Fibroblast of mammary gland (primary cell): ENCODE data around the gene CCDC134.

ENCODE experiments used
- DNase-seq: peaks from one replicate; pipeline ENCODE4 v3.0.0-alpha.2; 2010; ENCODE audit warnings: low read depth
- H3K4me3 ChIP-seq: 2 replicates; pipeline ENCODE4 v1.5.1; 2011; ENCODE audit warnings: low read depth, mild to moderate bottlenecking, low read length, moderate library complexity; ENCODE audit not compliant: control insufficient read depth
- TF ChIP-seq, protein P1 (sequence below): conservative IDR thresholded peaks from 2 replicates; pipeline ENCODE4 v1.5.1; 2011; ENCODE audit warnings: low read depth, low read length, inconsistent platforms; ENCODE audit not compliant: control insufficient read depth, insufficient read depth

Gene CCDC134

DNA sequence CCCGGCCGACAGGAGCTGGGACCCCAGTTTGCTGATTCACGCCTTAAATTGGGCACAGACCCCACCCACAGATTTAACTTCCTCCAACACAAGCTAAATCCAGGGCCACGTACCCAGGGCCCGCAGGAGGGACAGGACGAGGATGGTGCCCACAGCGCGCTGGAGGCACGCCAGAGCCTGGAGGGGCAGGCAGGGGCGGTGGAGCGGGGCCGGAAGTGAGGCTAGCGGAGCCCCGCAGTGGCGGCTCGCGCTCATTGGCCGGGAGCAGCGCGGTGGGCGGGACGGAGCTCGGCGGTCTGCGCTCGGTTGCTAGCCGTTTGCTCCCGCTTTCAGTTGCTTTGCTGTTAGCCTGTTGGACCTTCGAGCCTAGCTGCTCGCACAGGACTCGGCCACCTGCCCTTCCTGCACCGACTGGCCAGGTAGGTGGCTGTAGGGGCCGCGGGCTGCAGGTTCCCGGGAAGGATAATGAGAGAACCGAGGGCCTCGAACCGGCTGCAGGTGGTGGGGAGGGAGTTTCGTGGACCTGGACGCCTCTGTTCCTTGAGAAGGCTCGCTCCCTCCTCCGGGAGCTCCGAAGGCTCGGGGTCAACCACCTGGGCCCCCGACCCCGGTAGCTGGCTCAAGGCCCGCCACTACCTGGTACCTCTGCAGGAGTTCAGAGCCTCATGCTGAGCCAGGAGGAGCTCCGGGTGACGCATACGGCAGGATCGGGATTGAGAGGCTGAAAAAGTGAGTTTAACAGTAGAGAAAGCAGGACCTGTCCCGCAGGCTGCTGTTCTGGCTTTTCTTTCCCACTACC is at the start of gene CCDC134:
Gene CCDC134, plus strand, starts transcription at position 332 of the 799 bp plus-strand sequence. CDS start 8,212 bp downstream, outside the sequence.
- TF ChIP-seq, protein P1, sequence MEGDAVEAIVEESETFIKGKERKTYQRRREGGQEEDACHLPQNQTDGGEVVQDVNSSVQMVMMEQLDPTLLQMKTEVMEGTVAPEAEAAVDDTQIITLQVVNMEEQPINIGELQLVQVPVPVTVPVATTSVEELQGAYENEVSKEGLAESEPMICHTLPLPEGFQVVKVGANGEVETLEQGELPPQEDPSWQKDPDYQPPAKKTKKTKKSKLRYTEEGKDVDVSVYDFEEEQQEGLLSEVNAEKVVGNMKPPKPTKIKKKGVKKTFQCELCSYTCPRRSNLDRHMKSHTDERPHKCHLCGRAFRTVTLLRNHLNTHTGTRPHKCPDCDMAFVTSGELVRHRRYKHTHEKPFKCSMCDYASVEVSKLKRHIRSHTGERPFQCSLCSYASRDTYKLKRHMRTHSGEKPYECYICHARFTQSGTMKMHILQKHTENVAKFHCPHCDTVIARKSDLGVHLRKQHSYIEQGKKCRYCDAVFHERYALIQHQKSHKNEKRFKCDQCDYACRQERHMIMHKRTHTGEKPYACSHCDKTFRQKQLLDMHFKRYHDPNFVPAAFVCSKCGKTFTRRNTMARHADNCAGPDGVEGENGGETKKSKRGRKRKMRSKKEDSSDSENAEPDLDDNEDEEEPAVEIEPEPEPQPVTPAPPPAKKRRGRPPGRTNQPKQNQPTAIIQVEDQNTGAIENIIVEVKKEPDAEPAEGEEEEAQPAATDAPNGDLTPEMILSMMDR, result no peak
- H3K4me3 ChIP-seq, result peak within 1 kb of the TSS; percentile 91
- DNase-seq, result peak; percentile 62

DNA sequence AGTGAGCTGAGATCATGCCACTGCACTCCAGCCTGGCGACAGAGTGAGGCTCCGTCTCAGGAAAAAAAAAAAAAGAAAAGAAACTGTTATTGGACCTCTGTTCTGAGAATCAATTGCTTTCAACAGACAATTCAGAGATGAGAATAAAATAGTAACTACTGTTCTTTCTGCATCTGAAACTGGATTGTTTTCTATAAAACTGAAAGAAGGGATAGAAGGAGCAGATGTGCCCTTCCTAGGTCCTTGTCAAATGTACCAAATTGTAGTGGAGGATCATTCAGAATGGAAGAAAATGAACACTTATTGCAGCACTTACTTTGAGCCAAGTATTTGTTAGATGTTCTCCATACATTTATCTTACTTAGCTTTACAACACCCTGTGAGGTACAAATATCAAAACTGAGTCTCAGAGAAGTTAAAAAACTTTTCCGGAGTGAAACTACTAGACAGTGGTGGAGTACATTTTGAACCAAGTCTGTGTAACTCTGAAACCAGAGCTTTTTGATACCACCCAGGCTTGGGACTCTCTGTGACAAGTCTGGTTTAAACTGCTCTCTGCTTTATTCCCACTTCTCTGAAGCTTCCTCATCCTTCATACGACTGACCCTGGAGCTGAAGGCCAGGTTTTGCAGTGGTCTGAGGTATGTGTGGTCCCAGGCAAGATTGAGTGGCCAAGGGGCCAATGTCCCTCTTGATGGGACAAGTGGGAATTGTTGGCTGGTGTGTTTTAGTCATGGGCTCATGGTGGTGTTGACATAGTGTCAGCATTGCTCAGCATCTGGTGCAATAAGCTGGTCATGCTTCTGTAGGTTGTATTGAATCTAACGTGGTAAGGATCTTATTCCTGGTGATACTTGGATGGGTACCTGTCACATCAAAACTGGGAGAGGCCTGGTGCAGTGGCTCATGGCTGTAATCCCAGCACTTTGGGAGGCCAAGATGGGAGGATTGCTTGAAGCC is 48.2 kb upstream of the CCDC134 start:
- no peak overlapping the region for H3K4me3 ChIP-seq
- TF ChIP-seq, protein P1, result no peak
- DNase-seq, result peak; percentile 2

DNA sequence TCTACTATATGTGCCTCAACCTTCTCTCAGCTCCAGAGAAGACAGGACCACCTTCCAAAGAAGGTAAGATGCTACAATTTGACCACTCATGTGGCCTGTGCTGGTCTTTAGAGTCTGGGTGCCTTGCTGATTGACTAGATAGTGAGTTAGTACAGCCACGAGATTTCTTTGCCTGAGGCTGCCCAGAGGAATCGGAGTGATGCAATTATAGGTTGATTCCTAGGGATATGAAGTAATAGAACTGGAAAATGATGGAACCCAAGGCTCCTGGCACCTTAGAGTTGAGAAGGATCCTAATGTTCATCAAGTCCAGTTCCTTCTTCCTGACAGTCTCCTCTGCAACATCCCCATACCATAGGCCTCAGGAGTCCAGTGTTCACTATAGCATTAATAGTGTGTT is 46.5 kb upstream of the CCDC134 start:
- no peak for DNase-seq
- H3K4me3 ChIP-seq, result no peak overlapping the region
- TF ChIP-seq, protein P1, result no peak

DNA sequence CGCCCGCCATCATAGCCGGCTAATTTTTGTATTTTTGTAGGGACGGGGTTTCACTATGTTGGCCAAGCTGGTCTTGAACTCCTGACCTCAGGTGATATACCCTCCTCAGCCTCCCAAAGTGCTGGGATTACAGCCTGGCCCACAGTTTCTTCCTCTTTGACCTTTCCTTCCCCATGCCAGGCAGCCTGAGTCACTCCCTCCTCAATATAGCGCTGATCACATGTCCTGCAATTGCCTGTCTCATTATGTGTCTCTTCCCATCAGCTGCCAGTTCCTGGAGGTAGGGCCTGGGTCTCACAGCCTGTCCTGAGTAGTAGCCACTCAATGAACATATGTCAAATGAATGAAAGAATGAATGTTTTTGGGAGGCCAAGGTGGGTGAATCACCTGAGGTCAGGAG is 43.0 kb upstream of the CCDC134 start:
- no peak for DNase-seq
- TF ChIP-seq, protein P1, result no peak
- H3K4me3 ChIP-seq, result no peak overlapping the region

DNA sequence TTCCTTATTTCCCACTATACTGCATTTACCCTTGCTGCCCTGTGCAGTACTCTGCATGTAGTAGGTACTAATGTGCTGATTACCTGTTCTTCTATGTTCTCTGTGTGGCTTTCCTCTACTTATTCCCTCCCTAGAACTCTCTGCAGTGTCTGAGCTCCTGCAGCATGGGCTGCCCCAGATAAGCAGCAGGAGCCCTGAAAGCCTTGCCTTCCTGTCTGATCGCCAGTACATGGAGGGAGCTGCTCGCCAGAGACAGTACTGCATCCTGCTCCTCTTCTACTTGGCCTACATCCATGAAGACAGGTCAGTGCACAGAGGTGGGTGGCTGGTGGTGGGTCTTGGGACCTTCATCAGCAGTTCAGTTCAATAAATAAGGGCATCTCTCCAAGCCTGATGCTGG is 42.2 kb upstream of the CCDC134 start:
- TF ChIP-seq, protein P1, result no peak
- H3K4me3 ChIP-seq, result no peak overlapping the region
- DNase-seq, result no peak

DNA sequence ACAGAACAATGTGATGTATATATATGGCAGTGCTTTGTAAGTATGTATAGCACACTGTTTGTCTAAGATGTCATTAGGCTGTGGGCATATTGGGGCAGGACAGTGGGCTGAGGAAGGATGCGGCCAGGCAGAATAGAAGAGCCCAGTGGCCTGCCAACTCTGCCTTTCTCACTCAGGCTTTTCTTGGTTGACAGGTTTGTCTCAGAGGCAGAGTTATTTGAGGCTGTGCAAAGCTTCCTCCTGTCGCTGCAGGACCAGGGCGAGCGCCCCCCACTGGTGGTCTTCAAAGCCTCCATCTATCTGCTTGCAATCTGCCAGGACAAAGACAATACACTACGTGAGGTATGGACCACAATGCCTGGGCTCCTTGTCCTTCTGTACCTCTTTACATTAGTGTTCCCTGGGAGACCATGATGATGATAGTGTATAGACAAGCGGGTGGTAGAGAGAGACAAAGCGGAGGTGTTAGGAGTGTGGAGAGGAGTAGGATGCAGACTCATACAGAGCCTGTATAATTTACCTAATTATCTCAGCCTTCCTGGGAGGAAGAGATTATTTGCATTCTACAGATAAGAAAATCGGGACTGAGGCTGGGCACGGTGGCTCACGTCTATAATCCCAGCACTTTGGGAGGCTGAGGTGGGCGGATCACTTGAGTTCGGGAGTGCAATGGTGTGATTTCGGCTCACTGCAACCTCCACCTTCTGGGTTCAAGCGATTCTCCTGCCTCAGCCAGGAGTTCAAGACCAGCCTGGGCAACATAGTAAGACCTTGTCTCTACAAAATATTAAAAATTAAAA is 37.3 kb upstream of the CCDC134 start:
- TF ChIP-seq, protein P1, result peak; percentile 41
- no peak overlapping the region for H3K4me3 ChIP-seq
- no peak for DNase-seq
